GM21786 (cell line): ENCODE measurements around the gene PCDH19.

ENCODE experiments used
- ATAC-seq: cut with Tn5 transposase; IDR thresholded peaks from one replicate; pipeline ENCODE4 v1.9.1; 2021; ENCODE audit not compliant: unreplicated experiment

PCDH19 gene

GRCh38 chrX:100407147-100407783 lies 2.8 kb downstream of the PCDH19 start:
- no peak for ATAC-seq

- no peak for ATAC-seq
Measured at GRCh38 chrX:100405424-100405823, 4.6 kb downstream of the PCDH19 start.

GRCh38 chrX:100404851-100405250 lies 5.2 kb downstream of the PCDH19 start:
- ATAC-seq = no peak

GRCh38 chrX:100395781-100396180 lies 14.3 kb downstream of the PCDH19 start:
- no peak for ATAC-seq

- no peak for ATAC-seq
Measured at GRCh38 chrX:100381619-100382018, 28.5 kb downstream of the PCDH19 start.

GRCh38 chrX:100379388-100379986 lies 30.6 kb downstream of the PCDH19 start:
- no peak for ATAC-seq

- ATAC-seq = no peak
Measured at GRCh38 chrX:100377826-100378225, 32.2 kb downstream of the PCDH19 start.

- ATAC-seq = no peak
Measured at GRCh38 chrX:100376576-100376975, 33.5 kb downstream of the PCDH19 start.

GRCh38 chrX:100373673-100374072 lies 36.4 kb downstream of the PCDH19 start:
- ATAC-seq = no peak

- ATAC-seq = no peak
Measured at GRCh38 chrX:100368167-100368566, 41.9 kb downstream of the PCDH19 start.

GRCh38 chrX:100363896-100364295 lies 46.2 kb downstream of the PCDH19 start:
- ATAC-seq = no peak

- ATAC-seq = no peak
Measured at GRCh38 chrX:100358766-100359165, 51.3 kb downstream of the PCDH19 start.

GRCh38 chrX:100356351-100356896 lies 53.6 kb downstream of the PCDH19 start:
- no peak for ATAC-seq

- no peak for ATAC-seq
Measured at GRCh38 chrX:100355680-100356079, 54.4 kb downstream of the PCDH19 start.

GRCh38 chrX:100353326-100353725 lies 56.7 kb downstream of the PCDH19 start:
- ATAC-seq = no peak

- no peak for ATAC-seq
Measured at GRCh38 chrX:100350704-100351489, 59.2 kb downstream of the PCDH19 start.

- no peak for ATAC-seq
Measured at GRCh38 chrX:100349391-100349790, 60.7 kb downstream of the PCDH19 start.

GRCh38 chrX:100341142-100341510 lies 68.9 kb downstream of the PCDH19 start:
- no peak for ATAC-seq

GRCh38 chrX:100340491-100341141 lies 69.5 kb downstream of the PCDH19 start:
- ATAC-seq = no peak

- ATAC-seq = no peak
Measured at GRCh38 chrX:100328351-100328750, 81.7 kb downstream of the PCDH19 start.

- ATAC-seq = no peak
Measured at GRCh38 chrX:100319716-100320115, 90.4 kb downstream of the PCDH19 start.
